ENCODE data around the gene SYPL1.

SYPL1 gene

DNA sequence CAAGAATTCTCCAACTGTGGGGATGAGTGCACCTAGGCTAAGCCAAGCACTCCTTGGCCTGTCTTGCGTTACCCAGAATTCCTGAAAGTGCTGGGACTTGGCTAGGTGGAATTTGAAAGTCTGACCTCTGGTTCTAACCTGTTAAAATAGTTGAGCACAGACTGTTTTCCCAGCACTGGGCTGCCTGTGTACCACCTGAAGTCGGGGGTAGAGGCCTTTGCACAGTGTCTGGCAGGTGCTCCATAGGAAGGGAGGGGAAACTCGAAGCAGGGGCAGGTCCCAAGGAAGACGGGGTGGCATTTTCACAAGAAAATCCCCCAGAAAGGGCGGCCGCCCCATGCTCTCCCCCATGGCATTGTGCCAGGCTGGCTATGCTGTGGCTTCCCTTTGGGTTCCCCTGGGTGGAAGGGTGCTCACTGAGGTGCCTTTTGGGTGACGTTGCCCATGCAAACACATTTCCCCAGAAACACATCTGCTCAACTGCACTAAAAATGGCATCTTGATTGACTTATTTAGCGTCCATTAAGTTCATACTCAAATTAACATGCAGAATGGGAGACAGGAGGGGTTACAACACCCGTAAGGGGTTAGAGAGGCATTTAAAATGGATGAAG, 62.9 kb downstream of the SYPL1 start:
- no peak for DNase-seq

DNA sequence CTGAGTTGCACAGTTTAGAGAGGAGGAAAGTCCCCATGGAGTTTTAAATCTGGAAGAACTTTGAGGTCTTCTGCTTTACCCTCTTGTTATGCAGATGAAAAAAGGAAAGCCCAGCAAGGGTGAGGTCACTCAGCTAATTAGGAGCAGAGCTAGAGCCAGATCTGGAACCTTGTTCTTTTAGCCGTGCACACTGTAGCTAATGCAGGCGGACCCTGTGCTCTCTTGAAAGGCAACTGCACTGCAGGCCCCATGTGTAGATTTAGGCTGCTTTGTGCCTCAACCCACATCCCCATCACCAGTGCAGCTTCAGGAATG, 63.4 kb downstream of the SYPL1 start:
- no peak for DNase-seq

DNA sequence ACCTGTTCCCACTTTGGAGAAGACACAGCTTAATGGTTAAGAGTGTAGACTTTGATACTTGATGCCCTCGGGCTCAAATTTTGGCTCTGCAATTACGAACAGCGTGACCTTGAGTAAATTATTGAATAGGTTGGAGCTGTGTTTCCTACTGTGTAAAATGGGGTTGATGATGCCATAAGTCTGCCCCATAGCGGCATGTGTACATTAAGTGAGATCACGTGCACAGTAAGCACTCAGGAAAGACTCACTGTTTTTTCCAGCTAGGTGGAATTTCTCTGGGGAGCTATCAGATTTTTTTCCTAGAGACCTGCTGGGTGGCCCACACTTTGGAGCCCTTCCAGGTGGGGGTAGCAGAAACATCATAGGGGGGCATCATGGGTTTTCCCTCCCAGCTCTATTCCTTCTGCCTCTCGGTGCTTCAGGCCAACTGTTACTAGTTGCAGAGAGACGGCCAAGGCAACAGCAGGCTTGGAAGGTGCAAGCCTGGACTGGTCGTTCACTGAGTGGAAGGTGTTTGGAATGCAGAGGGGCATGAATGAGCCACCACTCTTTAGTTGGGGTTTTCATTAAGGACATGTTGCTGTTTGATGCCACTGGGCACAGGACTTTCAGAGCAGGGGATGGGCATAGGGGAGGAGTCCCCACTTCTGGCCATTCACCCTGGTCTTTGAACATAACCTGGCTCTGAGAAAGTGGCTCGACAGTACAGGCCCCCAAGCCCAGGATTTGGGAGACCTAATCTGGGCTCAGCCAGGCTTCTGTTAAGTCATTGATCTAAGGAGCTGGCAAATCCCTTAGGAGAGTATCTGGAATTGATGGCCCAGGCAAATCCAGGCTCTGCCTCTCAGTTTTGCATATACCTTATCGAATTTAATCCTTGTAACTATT, 64.0 kb downstream of the SYPL1 start:
- DNase-seq, result no peak

DNA sequence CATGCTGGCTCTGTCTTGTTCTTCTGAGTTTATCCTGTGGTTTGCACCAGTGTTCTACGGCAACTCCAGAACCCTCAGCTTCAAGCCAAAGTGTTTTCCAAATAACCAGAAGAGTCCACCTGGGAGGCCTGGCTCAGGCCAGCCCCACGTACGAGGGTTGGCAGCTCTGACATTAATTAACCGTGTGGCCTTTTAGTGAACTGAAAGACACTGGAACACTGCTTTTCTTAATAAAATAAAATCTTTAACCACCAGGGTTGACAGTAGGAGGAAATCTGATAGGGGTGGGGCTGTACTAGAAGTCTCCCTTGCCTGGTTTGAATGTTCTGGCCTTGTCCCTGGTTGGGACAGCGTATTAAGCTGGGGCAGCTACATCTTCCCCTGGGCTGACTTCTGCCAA, 64.9 kb downstream of the SYPL1 start:
- DNase-seq, result no peak

DNA sequence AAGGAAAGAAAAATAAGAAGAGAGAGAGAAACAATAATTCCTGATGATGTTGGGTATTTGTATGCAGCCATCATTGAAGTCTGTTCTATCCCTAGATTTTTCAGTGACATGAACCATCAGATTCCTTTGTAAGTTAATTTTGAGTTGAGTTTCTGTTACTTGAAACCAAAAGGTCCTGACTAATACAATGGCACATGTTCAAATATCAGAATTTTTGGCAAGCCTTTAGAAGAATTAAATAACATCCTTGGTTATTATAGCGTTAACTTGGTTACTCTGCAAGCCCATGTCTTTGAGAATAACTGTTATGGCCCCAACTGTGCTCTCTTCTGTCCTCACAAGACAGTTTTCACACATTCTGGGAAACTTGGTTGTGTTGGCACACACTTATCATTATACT, 66.5 kb downstream of the SYPL1 start:
- DNase-seq, result no peak

DNA sequence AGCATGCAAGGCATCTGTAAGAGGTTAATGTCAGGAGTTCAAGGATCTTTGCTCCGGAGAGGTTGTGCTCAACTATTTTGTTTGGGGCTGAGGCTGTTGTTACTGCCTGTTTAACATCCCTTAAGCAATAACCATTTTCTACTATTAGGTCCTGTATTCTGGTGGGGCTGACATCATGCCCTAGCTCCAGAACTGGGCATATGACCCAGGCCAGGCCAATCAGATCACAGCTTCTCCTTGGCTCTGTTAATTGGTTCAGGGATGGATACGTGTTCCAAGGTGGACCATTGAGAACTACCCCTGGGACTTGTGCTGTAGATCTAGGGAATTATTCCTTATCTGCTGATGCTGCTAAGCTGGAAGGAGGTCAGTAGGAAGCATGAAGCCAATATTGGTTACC, 67.0 kb downstream of the SYPL1 start:
- no peak for DNase-seq

DNA sequence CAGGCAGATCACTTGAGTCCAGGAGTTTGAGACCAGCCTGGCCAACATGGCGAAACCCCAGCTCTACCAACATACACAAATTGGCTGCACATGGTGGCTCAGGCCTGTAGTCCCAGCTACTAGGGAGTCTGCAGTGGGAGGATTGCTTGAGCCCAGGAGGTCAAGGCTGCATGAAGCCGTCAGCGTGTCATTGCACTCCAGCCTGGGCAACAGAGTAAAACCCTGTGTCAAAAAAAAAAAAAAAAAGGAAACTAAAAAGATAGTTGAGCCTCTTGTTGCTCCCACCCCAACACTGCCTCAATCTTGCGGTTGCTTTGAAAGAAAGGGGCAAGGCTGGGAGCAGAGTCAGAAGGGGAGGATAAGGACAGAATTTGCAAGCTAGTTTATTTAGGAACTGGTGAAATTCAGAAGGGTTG, 69.9 kb downstream of the SYPL1 start:
- no peak for DNase-seq

DNA sequence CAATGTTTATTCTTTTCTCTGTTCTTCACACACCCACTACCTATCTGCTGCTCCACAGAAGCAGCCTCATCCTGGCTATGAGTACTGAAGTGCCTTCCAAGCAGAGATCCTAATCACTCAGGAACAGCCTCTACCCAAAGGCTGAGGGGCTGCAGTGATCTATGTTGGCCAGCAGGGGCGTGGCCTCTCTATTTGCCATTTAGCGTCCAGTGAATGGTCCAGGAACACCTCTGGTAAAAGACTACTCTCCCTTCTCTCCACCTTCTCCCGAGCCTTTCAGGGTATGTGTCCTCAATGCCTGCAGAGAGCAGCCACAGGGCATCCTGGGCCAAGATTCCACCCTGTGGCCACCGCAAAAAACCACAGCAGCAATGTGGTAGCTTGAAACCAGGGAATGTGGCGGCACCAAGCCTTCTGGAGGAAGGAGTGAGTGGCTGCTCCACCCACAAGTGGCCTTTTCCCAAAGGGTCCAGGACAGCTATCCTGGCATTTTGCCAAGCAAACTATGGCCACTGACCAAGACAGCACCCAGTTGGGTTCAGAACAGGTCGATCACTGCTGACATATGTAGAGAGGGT, 70.9 kb downstream of the SYPL1 start:
- DNase-seq, result peak; percentile 57

All from CD4-positive, alpha-beta T cell treated with Interleukin-17A for 4 hours (primary cell).